ENCODE results near the gene ABR.

GRCh38 chr17:1134634-1135324 lies 45.0 kb downstream of the ABR start:
- TF ChIP-seq, protein P1, sequence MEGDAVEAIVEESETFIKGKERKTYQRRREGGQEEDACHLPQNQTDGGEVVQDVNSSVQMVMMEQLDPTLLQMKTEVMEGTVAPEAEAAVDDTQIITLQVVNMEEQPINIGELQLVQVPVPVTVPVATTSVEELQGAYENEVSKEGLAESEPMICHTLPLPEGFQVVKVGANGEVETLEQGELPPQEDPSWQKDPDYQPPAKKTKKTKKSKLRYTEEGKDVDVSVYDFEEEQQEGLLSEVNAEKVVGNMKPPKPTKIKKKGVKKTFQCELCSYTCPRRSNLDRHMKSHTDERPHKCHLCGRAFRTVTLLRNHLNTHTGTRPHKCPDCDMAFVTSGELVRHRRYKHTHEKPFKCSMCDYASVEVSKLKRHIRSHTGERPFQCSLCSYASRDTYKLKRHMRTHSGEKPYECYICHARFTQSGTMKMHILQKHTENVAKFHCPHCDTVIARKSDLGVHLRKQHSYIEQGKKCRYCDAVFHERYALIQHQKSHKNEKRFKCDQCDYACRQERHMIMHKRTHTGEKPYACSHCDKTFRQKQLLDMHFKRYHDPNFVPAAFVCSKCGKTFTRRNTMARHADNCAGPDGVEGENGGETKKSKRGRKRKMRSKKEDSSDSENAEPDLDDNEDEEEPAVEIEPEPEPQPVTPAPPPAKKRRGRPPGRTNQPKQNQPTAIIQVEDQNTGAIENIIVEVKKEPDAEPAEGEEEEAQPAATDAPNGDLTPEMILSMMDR (IDR thresholded peaks at IDR 0.05) = no peak
- TF ChIP-seq POLR2A (IDR thresholded peaks at IDR 0.05) = no peak

Measured in right lobe of liver (tissue), 4 donors.